GM12891 (cell line): ENCODE measurements around the gene CPSF3.
"Not testable (repeated sequence)": the region's sequence is repeated elsewhere in the genome, so short reads cannot be mapped to it uniquely, and the experiment has no call there.

Experiments
- POLR2A ChIP-seq: IDR thresholded peaks from 2 replicates; pipeline ENCODE4 v1.6.1; 2011; ENCODE audit warnings: low read depth, low read length, control low read depth
- POLR2AphosphoS5 ChIP-seq: IDR thresholded peaks from 2 replicates; pipeline ENCODE4 v1.6.1; 2011; ENCODE audit warnings: low read depth, low read length, control low read depth
- POU2F2 ChIP-seq: IDR thresholded peaks from 2 replicates; pipeline ENCODE4 v1.6.1; 2011; ENCODE audit warnings: low read depth, mild to moderate bottlenecking, control low read depth, low read length, moderate library complexity
- SPI1 ChIP-seq: IDR thresholded peaks from 2 replicates; pipeline ENCODE4 v1.6.1; 2011; ENCODE audit warnings: low read depth, low read length, control low read depth
- TAF1 ChIP-seq: IDR thresholded peaks from 2 replicates; pipeline ENCODE4 v1.6.1; 2011; ENCODE audit warnings: low read depth, low read length, control low read depth

GRCh38 chr2:9513946-9514345 is 90.5 kb downstream of the CPSF3 start:
- not testable (repeated sequence) for TF ChIP-seq SPI1, POLR2A, TAF1, POLR2AphosphoS5, POU2F2
